CD4-positive, alpha-beta T cell treated with Interferon alpha-2 for 1 hour (primary cell): ENCODE data around the gene GDE1.

Source experiments
- DNase-seq, 2 donors: peaks; one replicate each; pipeline ENCODE4 v3.0.0-alpha.2; 2020 to 2022

The GDE1 gene

DNA sequence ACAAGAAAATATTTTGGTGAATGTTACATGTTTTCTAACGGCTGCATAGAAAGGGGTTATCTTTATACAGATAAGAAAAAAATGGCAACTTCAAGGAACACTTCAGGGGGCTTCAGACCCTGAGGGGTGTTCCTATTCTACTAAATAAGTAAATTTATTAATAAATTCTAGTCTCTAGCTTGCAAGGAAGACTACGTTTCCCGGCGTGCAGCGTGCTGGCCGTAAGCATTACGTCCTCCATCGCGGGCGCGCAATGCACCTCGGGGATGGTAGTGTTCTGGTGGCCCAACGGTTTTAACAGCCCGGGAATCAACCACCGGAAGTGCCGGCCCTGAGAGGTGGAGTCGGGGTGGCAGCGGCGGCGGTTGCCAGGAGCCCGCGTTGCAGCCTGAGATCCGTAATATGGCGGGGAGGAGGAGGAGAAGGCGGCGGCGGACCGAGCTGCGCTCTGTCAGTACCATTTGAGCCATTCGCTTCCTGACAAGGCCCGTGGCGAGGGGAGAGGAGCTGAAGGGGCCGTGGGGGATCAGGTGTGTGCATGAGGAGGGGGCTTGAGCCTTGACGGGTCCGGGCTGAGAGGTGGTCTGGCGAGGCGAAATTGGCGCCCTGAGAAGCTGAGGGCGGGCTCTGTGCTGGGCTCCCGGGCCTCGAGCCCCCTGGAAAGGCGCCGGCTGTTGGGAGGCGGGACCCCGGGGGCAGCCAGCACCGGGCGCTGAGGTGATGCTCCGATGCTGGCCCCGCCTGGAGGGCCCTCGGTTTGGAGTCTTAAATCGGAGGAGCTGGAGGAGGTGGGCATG lies 1.9 kb upstream of the GDE1 start, which contains the start of gene CCP110:
CCP110 (plus strand) TSS at position 384 of the 797 bp plus-strand sequence. CDS start 3,940 bp downstream, outside the sequence.
- DNase-seq: peak; percentile 93 to 95

DNA sequence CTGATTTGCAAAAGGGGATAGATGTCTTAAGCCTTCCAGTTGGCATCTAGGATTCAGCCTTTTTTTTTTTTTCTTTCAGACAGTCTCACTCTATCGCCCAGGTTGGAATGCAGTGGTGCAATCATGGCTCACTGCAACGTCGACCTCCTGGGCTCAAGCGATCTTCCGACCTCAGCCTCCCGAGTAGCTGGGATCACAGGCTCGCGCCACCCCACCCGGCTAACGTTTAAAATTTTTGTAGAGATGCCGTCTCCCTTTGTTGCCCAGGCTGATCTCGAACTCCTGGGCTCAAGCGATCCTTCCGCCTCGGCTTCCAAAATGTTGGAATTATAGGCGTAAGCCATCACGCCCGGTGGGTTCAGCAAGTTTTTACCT lies 1.3 kb upstream of the GDE1 start:
- DNase-seq: no peak

DNA sequence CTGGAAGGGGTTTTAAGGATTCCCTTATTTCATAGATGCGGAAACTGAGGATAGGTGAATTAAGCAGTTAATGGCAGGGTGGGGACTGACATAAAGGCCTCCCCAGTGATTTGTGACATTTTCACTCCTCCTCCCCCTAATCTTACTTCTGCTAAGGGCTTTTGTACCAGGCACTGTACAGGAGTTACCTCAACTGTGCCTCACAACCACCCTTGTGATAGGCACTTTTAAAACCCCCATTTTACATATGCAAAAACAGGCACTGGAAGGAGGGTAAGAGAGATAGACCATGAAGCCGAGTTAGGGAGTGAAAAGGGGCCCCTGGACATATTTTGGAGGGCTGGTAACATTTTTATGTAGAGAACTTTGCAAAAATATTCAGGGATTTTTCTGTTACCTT lies 862 bp upstream of the GDE1 start:
- DNase-seq: no peak

DNA sequence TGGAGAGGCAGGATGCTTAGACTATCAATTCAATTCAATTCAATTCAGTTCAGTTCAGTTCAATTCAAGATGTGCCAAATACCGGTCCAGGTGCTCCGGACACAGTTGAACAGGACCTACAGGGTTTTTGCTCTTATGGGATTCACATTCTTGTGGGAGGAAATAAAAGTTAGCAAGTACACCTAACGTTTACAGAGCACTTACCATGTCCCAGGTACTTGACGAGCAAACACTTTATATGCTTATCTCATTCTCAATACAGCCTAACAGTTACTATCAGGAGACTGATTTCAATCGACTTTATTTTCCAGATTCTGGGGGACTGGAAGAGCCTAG lies 467 bp upstream of the GDE1 start:
- DNase-seq: no peak

DNA sequence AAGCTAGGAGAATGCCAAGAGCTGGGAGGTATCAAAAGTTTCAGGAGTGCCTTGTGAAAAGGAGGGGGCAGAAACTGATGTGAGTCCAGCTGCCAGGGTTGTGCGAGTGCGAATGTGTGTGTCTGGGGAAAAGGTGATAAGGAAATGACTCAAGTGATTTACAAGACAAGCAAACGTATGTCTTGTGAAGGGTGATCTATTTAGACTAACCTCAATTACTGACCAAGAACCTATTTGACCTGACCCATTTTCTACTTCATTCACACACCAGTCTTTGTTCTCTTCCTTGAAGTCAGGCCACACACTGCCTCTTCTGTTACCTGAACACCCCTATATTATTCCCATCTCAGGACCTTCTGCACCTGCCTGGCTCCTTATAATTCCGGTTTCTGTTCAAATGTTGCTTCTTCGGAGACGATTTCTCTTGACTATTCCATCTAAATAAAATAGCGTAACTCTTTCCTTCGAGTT lies 1.0 kb downstream of the GDE1 start:
- peak in 1 of 2 donors; percentile 4 for DNase-seq

DNA sequence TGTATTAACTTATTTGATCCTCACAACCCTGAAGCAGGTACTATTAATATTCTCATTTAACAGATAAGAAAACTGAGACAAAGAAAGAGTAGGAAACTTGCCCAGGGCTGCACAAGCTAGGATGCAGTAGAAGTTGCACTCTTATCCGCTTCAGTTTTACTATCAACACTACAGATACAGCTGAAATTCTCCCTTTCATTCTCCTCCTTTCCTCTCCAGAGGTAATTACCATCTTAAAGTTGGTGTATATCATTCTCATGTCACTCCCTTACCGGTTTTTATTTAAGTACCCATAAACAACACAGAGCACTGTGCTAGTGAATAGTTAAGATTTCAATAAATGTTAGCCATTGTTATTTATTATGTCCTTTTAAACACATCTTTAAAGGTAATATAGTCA lies 3.5 kb downstream of the GDE1 start:
- DNase-seq: no peak

DNA sequence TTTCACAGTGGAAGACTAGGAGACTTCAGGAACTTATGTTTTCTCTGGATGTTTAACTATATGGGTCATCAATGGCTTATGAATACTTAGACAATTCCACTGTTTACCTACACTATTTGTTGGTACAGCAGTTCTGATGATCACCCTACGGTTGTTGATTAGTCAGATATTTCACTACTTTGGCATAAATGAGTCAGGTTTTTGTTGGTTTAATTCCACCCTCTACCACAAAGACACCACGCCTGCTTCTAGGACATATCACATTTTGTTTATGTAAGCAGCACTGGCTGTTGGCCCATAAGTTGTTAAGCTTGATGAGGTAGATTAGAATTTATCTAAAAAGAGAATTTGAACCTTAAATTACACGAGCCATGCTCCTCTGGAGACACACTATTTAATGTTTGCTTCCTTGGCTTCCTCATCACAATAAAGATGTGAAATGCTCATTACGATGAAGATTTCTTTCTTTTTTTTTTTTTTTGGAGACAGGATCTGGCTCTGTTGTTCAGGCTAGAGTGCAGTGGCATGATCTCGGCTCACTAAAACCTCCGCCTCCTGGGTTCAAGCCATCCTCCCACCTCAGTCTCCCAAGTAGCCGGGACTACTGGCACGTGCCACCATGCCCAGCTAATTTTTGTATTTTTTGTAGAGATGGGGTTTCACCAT lies 4.3 kb downstream of the GDE1 start:
- no peak for DNase-seq

DNA sequence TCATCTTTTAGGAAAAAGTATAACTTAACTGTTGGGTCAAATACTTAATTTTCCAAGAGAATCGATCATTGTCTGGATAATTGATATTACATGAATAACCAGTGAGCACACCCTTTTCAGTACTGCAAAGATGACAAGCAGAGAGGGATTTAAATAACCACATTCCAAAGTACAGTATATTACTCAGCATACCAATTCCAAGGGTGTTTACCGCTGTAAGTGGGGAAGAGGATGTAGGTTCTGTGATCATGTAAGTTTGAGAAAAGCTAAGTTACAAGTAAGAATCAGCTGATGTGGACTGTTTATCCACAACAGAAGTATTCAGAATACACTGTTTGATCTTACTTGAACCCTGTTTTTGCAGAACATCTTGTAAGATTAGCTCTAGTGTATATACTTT lies 6.1 kb downstream of the GDE1 start:
- no peak for DNase-seq

DNA sequence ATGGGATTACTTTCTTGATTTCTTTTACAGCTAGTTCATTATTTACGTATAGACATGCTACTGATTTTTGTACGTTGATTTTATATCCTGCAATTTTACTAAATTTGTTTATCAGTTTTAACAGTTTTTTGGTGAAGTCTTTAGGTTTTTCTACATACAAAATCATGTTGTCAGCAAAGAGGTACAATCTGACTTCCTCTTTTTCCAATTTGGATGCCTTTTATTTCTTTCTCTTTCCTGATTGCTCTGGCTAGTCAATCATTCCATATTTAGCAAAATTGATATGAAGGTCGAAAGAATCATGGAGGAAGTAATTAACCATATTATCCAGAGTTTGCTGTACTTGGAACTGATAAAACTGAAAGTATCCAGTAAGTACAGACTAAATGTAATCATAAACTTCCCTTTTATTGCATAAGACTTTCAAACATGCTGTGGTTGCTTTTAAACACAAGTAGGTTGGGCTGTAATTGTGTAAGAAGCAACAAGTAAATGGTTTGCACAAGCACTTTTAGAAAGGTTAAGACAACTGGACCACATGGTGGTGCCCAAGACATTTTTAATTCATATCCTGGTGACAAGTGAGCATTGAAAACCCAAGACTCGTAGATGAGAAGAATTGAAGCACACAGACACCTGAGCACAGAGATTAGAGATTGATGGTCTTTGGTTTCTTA lies 8.4 kb downstream of the GDE1 start:
- no peak for DNase-seq

DNA sequence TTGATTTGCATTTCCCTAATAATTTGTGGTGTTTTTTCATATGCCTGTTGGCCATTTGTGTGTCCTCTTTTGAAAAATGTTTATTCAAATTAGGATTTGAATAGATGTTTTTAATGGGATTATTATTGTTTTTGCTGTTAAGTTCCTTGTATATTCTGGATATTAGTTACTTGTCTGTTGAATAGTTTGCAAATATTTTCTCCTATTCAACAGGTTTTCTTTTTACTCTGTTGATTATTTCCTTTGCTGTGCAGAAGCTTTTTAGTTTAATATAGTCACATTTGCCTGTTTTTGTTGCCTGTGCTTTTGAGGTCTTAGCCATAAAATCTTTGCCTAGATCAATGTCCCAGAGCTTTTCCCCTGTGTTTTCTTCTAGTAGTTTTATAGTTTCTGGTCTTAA lies 9.6 kb downstream of the GDE1 start:
- no peak for DNase-seq

DNA sequence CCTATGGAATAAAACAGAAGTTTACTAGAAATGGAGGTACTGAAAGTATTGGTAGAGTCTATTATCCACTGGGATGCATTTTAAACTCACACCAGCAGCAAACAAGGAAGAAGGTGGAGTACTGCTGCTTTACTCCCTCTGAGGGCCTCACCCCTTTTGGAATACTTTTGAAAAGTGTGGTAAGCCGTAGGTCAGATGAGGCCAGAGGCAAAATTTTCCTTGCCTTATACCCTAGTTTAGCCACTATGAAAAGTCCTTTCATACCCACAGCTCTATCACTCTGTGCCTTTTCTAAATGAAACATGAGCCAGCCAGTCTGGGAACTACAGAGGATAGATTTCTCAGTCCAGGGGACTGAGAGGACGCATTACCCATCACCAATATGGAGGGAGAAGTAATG lies 14.0 kb downstream of the GDE1 start:
- DNase-seq: no peak

DNA sequence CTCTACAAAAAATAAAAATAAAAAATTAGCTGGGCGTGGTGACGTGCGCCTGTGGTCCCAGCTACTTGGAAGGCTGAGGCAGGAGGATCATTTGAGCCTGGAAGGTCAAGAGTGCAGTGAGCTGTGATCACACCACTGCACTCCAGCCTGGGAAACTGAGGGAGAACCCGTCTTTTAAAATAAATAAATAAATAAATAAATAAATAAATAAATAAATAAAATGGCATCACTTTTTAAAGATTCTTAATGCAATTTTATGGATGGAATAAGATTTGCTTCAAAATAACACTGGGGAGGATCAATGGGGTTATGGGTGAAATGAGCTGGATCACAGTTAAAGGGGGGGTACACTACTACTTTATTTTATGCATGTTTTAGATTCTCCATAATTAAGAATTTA lies 14.9 kb downstream of the GDE1 start:
- DNase-seq: no peak

DNA sequence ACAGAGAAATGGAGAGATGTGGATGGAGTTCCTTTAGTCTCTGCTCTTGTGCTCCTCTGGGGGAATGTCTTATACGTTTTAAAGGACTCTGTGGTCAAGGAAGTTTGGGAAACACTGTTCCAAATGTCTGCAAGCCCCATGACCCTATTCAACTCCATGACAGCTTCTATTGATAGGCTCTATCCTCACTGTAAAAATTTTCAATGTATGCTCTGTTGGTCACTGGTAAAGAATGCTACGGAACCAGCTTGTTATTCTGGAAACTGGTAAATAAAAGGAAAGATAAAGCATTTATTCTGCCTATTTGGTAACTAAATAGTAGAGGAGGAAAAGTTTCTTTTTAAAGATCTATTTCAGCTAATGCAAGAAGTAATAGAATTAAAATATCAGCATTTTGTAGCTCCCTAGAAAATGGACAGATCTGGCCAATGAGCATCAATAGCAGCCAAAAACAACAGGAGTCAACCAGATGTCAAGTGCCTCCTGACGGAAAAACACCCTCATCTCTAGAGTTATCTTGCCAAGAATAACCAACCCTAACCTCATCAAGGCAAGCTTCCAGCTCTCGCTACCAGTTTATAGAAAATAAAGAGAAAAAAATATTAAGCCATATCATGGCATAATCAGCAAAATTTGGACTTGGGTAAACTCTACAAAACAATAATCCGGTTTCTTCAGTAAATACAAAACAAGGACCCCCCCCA lies 16.1 kb downstream of the GDE1 start:
- DNase-seq: no peak

DNA sequence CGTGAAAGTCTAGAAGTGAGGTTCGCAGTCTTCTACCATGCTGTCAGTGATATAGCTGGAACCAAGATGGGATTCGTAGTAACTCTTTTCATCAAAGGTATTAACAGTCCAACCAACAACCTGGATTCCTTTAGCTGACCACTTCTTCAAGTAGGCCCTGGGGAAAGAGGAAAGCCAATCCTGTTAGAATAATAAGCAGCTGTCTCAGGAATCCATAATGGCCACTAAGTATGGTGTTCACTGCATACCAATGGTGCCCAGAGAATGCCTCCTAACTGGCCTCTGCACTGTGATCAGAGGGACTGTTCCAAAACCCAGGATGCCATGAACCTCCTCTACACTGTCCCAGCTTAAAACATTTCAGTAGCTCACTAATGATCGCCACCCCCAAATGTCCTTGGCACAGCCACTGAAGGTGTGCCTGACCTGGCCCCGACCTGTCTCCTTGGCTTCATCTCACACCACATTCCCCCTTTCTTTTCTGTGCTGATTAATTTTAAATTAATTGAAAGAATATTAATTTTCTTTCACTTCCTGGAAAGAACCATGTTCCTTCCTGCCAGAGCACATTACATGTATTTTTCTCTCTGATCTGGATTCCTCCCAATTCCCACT lies 18.3 kb downstream of the GDE1 start:
- no peak for DNase-seq

DNA sequence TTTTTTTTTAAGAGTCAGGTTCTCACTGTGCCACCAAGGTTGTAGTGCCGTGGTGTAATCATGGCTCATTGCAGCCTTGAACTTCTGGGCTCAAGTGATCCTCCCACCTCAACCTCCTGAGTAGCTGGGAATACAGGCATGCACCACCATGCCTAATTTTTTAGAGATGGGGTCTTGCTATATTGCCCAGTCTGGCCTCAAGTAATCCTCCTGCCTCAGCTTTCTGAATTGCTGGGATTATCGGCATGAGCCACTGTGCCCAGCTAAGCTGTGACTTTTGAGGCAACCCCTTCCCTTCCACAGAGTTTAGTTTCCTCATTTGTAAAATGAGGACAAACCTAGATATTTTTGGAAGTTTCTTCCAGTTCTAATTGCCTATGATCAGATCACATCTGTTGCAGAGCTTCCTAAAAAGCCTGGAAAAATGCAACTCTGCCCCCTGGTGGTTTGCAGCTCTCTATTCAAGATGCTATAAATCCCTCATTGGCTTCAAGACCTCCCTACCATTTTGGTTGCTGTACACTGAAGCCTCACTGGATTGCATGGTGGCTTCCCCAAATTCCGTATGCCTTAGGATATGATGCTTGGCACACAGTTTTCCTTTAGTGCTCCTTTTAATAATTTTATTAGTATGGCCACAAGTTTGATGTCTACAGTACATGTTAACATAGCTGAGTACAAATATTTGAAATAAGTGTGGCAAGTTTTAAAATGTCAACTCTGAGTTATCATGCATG lies 19.3 kb downstream of the GDE1 start:
- DNase-seq: peak; percentile 62 to 69

DNA sequence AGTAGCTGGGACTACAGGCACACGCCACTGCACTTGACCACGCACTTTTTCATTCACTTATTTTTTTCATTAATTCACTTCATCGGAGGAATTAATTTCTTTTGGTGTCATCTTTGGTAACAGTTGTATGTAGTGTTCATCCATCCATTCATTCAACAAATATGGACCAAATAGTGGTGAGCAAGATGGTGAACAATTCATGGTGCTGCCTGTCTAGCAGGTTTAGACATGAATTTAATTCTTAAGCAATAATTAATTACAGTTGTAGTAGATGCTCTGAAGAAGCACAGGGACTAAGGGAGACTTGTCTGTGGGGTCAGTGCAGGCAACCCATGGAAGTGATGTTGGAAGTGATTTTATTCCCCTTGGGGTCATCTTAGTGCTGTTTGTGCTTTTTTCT lies 22.4 kb downstream of the GDE1 start:
- no peak for DNase-seq

DNA sequence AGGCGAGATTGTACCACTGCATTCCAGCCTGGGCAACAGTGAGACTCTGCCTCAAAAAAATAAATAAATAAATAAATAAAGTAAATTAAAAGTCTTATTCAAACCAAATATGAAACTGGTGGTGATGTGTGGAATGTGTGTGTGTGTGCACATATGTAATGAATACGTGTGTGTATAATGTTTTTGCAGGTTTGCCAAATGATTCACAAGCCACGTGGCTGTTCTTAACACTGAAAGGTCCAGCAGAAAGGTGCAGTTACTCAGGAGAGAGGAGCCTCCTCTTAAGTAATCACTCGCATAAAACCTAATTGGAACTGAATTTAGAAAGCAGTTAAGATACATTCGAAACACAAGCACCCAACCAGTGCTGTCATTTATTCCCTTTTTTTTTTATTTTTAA lies 22.9 kb downstream of the GDE1 start:
- DNase-seq: no peak

DNA sequence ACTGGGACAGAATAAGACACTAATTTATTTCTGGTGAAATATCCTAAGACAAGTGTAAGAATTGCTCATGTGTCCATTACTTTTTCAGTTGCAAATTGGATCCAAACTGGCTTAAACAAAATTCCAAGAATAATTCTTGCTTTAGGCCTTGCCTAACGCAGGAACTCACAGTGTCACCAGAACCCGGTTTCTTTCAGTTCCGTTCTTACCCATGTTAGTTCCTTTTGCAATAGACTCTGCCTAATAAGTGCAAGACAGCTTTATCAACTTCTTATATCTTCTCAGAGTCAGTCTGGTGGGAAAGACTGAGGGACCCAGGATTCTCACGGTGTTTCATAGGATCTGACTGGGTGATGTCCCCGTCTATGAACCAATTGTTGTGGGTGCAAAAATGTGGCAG lies 24.7 kb downstream of the GDE1 start:
- no peak for DNase-seq

DNA sequence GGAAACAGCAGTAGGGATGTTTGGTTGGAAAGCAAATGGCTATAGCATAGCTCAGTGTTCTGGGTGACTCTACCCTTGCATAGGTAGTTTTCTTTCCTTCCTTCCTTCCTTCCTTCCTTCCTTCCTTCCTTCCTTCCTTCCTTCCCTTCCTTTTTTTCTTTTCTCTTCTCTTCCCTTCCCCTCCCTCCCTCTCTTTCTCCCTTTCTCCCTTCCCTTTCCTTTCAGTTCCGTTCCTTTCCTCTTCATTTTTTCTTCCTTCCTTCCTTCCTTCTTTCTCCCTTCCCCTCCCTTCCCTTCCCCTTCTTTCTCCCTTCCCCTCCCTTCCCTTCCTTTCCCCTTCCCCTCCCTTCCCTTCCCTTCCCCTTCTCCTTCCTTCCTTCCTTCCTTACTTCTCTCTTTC lies 31.3 kb downstream of the GDE1 start:
- no peak for DNase-seq

DNA sequence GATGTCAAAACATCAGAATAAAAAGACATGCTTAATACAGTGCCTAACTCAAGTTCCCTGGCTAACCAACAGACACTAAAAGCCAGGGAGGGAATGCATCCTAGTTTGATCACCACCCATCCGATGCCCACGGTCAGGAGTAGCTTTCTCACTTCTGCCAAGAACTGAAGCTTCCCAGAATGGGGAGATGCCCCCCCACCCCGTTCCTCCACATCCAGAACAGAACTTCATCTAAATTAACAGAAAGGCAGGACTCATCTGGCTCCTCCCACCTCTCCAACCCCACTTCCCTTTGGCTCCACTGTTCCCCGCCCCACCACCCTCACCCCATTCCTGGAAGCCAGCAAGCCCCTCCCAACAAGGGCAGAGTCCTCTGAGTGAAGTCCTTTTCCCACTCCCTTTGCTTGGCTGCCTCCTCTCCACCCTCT lies 33.7 kb downstream of the GDE1 start:
- no peak for DNase-seq

DNA sequence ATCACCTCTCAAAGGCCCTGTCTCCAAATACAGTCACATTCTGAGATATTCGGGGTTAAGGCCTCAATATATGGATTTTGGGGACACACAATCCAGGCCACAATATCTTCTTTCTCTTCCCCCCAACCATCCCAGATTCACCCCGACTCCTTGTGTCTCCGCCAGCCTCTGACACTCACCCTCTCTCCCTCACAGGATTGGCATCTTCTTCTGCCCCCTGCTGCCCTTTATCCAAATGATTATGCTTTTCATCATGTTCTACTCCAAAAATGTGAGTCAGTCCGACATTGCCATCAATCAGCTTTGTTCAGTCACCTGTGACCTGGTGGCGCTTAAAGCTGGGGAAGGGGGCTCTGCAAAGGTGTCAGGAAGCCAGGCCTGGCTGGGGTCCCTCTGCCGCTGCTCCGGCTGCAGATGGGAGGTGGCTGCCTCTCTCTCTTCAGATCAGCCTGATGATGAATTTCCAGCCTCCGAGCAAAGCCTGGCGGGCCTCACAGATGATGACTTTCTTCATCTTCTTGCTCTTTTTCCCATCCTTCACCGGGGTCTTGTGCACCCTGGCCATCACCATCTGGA lies 35.1 kb downstream of the GDE1 start:
- DNase-seq: no peak

DNA sequence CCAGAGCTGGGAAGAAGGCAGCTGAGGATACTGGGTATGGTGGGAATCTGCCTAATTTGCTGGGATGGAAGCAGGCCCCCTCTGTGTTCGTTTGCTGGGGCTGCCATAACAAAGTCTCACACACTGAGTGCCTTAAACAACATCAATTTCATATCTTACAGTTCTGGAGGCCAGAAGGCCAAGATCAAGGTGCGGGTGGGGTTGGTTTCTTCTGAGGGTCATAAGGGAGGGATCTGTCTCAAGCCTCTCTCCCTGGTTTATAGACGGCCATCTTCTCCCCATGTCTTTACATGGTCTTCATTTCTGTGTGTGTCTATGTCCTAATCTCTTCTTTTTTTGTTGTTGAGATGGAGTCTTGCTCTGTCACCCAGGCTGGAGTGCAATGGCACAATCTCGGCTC lies 35.8 kb downstream of the GDE1 start:
- DNase-seq: no peak
